SK-N-SH (cell line): ENCODE measurements around the gene CDHR4. TPM values are rescaled to one million over a fixed set of nuclear protein-coding genes. Genes with fewer than 3 reads are reported as not detected.

Experiments used
- polyA plus RNA-seq, 3 experiments: library from polyadenylated mRNA; depleted of rRNA; stranded (reverse); fragments of >200 nt; gene quantifications; 2 replicates each; pipeline ENCODE4 v1.2.3, GENCODE V29; 2012
- small RNA-seq, 7 experiments: library from RNA; depleted of rRNA; stranded (forward); fragments of <200 nt; gene quantifications; one replicate each; pipeline ENCODE3, GENCODE V24; 2012

Gene CDHR4
- polyA plus RNA-seq, 1 of the 3 experiments (the other 2 are of a cell fraction), result 0.07 TPM

Small RNAs within 50 kb of the gene (small RNA-seq; reads per million reads assigned to genes)
- 0 reads per million in 7 experiments for gene COX6CP14

Other genes starting within 250 kb of the CDHR4 start
- 0.07 and 0.08 TPM in 2 replicates for gene BSN, start 245.4 kb downstream of the CDHR4 start, polyA plus RNA-seq (2012; rRNA removed)
- 112 and 122 TPM in 2 replicates for gene APEH, start 125.5 kb downstream of the CDHR4 start, polyA plus RNA-seq (2012; rRNA removed)
- 35.1 and 46.3 TPM in 2 replicates for gene MST1, start 110.4 kb downstream of the CDHR4 start, polyA plus RNA-seq (2012; rRNA removed)
- gene RNF123, start 110.3 kb downstream of the CDHR4 start, polyA plus RNA-seq (2012; rRNA removed), result 48.1 and 53.3 TPM in 2 replicates
- 1.1 and 1.2 TPM in 2 replicates for gene AMIGO3, start 80.2 kb downstream of the CDHR4 start, polyA plus RNA-seq (2012; rRNA removed)
- 25.1 and 28.3 TPM in 2 replicates for gene GMPPB, start 75.9 kb downstream of the CDHR4 start, polyA plus RNA-seq (2012; rRNA removed)
- 17.0 and 23.3 TPM in 2 replicates for gene IP6K1, start 13.3 kb downstream of the CDHR4 start, polyA plus RNA-seq (2012; rRNA removed)
- gene INKA1, start 3.4 kb upstream of the CDHR4 start, polyA plus RNA-seq (2012; rRNA removed), result 2.6 and 3.4 TPM in 2 replicates
- gene UBA7, start 14.1 kb upstream of the CDHR4 start, polyA plus RNA-seq (2012; rRNA removed), result 22.6 and 25.8 TPM in 2 replicates
- 8.1 and 12.8 TPM in 2 replicates for gene TRAIP, start 56.7 kb upstream of the CDHR4 start, polyA plus RNA-seq (2012; rRNA removed)
- gene CAMKV, start 70.0 kb upstream of the CDHR4 start, polyA plus RNA-seq (2012; rRNA removed), result 0.53 and 1.7 TPM in 2 replicates
- gene MST1R, start 104.0 kb upstream of the CDHR4 start, polyA plus RNA-seq (2012; rRNA removed), result 0.23 and 0.36 TPM in 2 replicates
- 10.9 and 12.0 TPM in 2 replicates for gene MON1A, start 129.9 kb upstream of the CDHR4 start, polyA plus RNA-seq (2012; rRNA removed)
- gene RBM6, start 140.3 kb upstream of the CDHR4 start, polyA plus RNA-seq (2012; rRNA removed), result 67.4 and 85.5 TPM in 2 replicates